DMS53 treated with DMSO at 0.1 percent for 48 hours (cell line): Measurements from ENCODE around the gene LGR4.

ENCODE experiments used
- DNase-seq: peaks from one replicate; lab custom pipeline; 2025; ENCODE audit not compliant: unreplicated experiment; lab: John Stamatoyannopoulos, UW

LGR4 gene

GRCh38 chr11:27386181-27386845, 86.3 kb downstream of the LGR4 start:
- no peak for DNase-seq

- DNase-seq: no peak
Observed at GRCh38 chr11:27385245-27385644, 87.3 kb downstream of the LGR4 start.

- no peak for DNase-seq
Observed at GRCh38 chr11:27384227-27384626, 88.4 kb downstream of the LGR4 start.

- DNase-seq: no peak
Observed at GRCh38 chr11:27383645-27384044, 88.9 kb downstream of the LGR4 start.

- DNase-seq: no peak
Observed at GRCh38 chr11:27381238-27381666, 91.3 kb downstream of the LGR4 start.

GRCh38 chr11:27380771-27381170, 91.8 kb downstream of the LGR4 start:
- no peak for DNase-seq

- DNase-seq: no peak
Observed at GRCh38 chr11:27379449-27379848, 93.1 kb downstream of the LGR4 start.

- DNase-seq: no peak
Observed at GRCh38 chr11:27375370-27375769, 97.2 kb downstream of the LGR4 start.

GRCh38 chr11:27373856-27374602, 98.6 kb downstream of the LGR4 start:
- no peak for DNase-seq

- DNase-seq: no peak
Observed at GRCh38 chr11:27373392-27373791, 99.2 kb downstream of the LGR4 start.

- DNase-seq: no peak
Observed at GRCh38 chr11:27372164-27372563, 100.4 kb downstream of the LGR4 start.

- no peak for DNase-seq
Observed at GRCh38 chr11:27371489-27371888, 101.1 kb downstream of the LGR4 start.

- DNase-seq: peak; percentile 19
Observed at GRCh38 chr11:27370374-27370773, 102.2 kb downstream of the LGR4 start.

- peak; percentile 58 for DNase-seq
Observed at GRCh38 chr11:27367881-27368280, 104.7 kb downstream of the LGR4 start.

- DNase-seq: no peak
Observed at GRCh38 chr11:27363576-27364117, 108.9 kb downstream of the LGR4 start.

- peak; percentile 87 for DNase-seq
Observed at GRCh38 chr11:27362749-27363575, 109.6 kb downstream of the LGR4 start, which contains the start of gene CCDC34. CCDC34 (minus strand) TSS chr11:27363215; CDS start chr11:27363194, 21 bp downstream.

- DNase-seq: no peak
Observed at GRCh38 chr11:27361649-27362431, 110.8 kb downstream of the LGR4 start.

- no peak for DNase-seq
Observed at GRCh38 chr11:27358296-27358695, 114.3 kb downstream of the LGR4 start.

GRCh38 chr11:27357250-27357649, 115.3 kb downstream of the LGR4 start:
- peak; percentile 61 for DNase-seq

GRCh38 chr11:27356624-27357222, 115.9 kb downstream of the LGR4 start:
- no peak for DNase-seq
